A673 (cell line): ENCODE results near the gene RCBTB1.

Experiments
- EZH2 ChIP-seq: fragments of 200-600 bp; sonication (generic); IDR thresholded peaks from 2 replicates; pipeline ENCODE4 v1.6.1; 2017; ENCODE audit warnings: borderline replicate concordance, low read depth, mild to moderate bottlenecking, mixed read lengths, antibody characterized with exemption, low read length; ENCODE audit not compliant: poor library complexity, severe bottlenecking
- TF ChIP-seq, protein P1 (sequence below): fragments of 300-800, 200-600 bp; sonication (generic); conservative IDR thresholded peaks from 2 replicates; pipeline ENCODE4 v1.5.1; 2017; ENCODE audit warnings: low read depth, mild to moderate bottlenecking, antibody characterized with exemption, low read length, moderate library complexity, mixed read lengths

DNA sequence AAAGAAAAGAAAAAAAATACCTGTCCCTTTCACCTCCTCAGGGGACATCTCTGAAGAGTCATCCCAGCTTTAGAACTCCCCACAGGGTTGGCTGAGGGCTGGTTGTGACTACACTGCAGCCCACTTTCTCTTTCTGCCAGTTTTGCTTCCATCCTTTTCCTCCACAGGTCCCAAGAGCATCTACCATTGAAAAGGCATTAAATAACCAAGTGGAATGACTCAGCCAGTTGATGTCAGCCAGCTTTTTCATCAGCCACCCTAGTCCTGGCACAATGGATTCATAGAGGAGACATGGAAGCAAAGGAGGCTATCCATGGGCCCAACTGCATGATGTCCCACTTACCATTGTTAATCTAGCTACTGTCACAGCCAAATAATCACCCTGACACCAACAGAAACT, 9.2 kb upstream of the RCBTB1 start:
- TF ChIP-seq, protein P1, sequence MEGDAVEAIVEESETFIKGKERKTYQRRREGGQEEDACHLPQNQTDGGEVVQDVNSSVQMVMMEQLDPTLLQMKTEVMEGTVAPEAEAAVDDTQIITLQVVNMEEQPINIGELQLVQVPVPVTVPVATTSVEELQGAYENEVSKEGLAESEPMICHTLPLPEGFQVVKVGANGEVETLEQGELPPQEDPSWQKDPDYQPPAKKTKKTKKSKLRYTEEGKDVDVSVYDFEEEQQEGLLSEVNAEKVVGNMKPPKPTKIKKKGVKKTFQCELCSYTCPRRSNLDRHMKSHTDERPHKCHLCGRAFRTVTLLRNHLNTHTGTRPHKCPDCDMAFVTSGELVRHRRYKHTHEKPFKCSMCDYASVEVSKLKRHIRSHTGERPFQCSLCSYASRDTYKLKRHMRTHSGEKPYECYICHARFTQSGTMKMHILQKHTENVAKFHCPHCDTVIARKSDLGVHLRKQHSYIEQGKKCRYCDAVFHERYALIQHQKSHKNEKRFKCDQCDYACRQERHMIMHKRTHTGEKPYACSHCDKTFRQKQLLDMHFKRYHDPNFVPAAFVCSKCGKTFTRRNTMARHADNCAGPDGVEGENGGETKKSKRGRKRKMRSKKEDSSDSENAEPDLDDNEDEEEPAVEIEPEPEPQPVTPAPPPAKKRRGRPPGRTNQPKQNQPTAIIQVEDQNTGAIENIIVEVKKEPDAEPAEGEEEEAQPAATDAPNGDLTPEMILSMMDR: no peak
- TF ChIP-seq EZH2: no peak
